Neural cell (in vitro differentiated cells): ENCODE data around the gene EXOC3L1. TPM values are rescaled to one million over a fixed set of nuclear protein-coding genes. Genes with fewer than 3 reads are reported as not detected.

ENCODE experiments used
- H2AFZ ChIP-seq: fragments of 200-600, 300-800 bp; sonication (generic), shearing (Covaris generic); 2 replicates; pipeline ENCODE4 v1.6.0; 2014; ENCODE audit warnings: low read depth, mild to moderate bottlenecking, antibody characterized with exemption, low read length, moderate library complexity
- H3F3A ChIP-seq: fragments of 200-600 bp; shearing (Covaris generic); 2 replicates; pipeline ENCODE4 v1.6.1; 2016; ENCODE audit warnings: mild to moderate bottlenecking, moderate library complexity, mixed read lengths, antibody characterized with exemption, low read length; ENCODE audit not compliant: insufficient read depth, poor library complexity, severe bottlenecking
- H3K27ac ChIP-seq: fragments of 200-600, 300-800 bp; sonication (generic), shearing (Covaris generic); 2 replicates; pipeline ENCODE4 v1.5.1; 2014; ENCODE audit warnings: mild to moderate bottlenecking, low read length, moderate library complexity
- H3K27me3 ChIP-seq: fragments of 300-800, 200-600 bp; sonication (generic), shearing (Covaris generic); 2 replicates; pipeline ENCODE4 v1.6.0; 2014; ENCODE audit warnings: mild to moderate bottlenecking, low read depth, low read length, moderate library complexity; ENCODE audit not compliant: insufficient read depth
- H3K36me3 ChIP-seq: fragments of 300-800, 200-600 bp; sonication (generic), shearing (Covaris generic); 2 replicates; pipeline ENCODE4 v1.5.1; 2014; ENCODE audit warnings: mild to moderate bottlenecking, antibody characterized with exemption, low read length, moderate library complexity; ENCODE audit not compliant: insufficient read depth
- H3K4me2 ChIP-seq: fragments of 300-800, 200-600 bp; sonication (generic), shearing (Covaris generic); 2 replicates; pipeline ENCODE4 v1.6.0; 2014; ENCODE audit warnings: mild to moderate bottlenecking, low read length
- H3K4me3 ChIP-seq: fragments of 300-800, 200-600 bp; sonication (generic), shearing (Covaris generic); 2 replicates; pipeline ENCODE4 v1.5.1; 2014; ENCODE audit warnings: mild to moderate bottlenecking, low read length, moderate library complexity
- H3K79me2 ChIP-seq: fragments of 200-600 bp; shearing (Covaris generic); replicated peaks from 2 replicates; pipeline ENCODE4 v1.6.0; 2014; ENCODE audit warnings: mild to moderate bottlenecking, low read length, moderate library complexity; ENCODE audit not compliant: insufficient read depth
- H3K9ac ChIP-seq: fragments of 300-800, 200-600 bp; sonication (generic), shearing (Covaris generic); 2 replicates; pipeline ENCODE4 v1.6.1; 2016; ENCODE audit warnings: mild to moderate bottlenecking, low read length, mixed read lengths
- H3K9me2 ChIP-seq: fragments of 200-600 bp; shearing (Covaris generic); 2 replicates; pipeline ENCODE4 v1.6.1; 2016; ENCODE audit warnings: mild to moderate bottlenecking, low read length, mixed read lengths; ENCODE audit not compliant: insufficient read depth
- H3K9me3 ChIP-seq: fragments of 200-600, 300-800 bp; sonication (generic), shearing (Covaris generic); 2 replicates; pipeline ENCODE4 v1.6.1; 2016; ENCODE audit warnings: mild to moderate bottlenecking, mixed run types, low read length, moderate library complexity, mixed read lengths
- H4K20me1 ChIP-seq: fragments of 200-600 bp; shearing (Covaris generic); 2 replicates; pipeline ENCODE4 v1.6.1; 2016; ENCODE audit warnings: mild to moderate bottlenecking, mixed run types; ENCODE audit not compliant: insufficient read depth
- EP300 ChIP-seq: fragments of 450-650 bp; conservative IDR thresholded peaks from 2 replicates; pipeline ENCODE4 v1.6.1; 2014; ENCODE audit warnings: antibody characterized with exemption, mild to moderate bottlenecking, moderate library complexity; ENCODE audit not compliant: poor library complexity, severe bottlenecking
- EZH2 ChIP-seq: fragments of 200-600, 300-800 bp; shearing (Covaris generic), sonication (generic); IDR thresholded peaks from 2 replicates; pipeline ENCODE4 v1.6.1; 2014; ENCODE audit warnings: antibody characterized with exemption, low read length, borderline replicate concordance, mild to moderate bottlenecking; ENCODE audit not compliant: insufficient read depth, poor library complexity, severe bottlenecking
- MXI1 ChIP-seq: fragments of 450-650 bp; conservative IDR thresholded peaks from 2 replicates; pipeline ENCODE4 v1.6.1; 2014; ENCODE audit warnings: antibody characterized with exemption, mild to moderate bottlenecking; ENCODE audit not compliant: poor library complexity, severe bottlenecking
- POLR2AphosphoS5 ChIP-seq: IDR thresholded peaks from 2 replicates; pipeline ENCODE4 v1.6.1; 2012
- RAD21 ChIP-seq: fragments of 450-650 bp; conservative IDR thresholded peaks from 2 replicates; pipeline ENCODE4 v1.6.1; 2014; ENCODE audit warnings: antibody characterized with exemption, mild to moderate bottlenecking, moderate library complexity
- SMC3 ChIP-seq: fragments of 450-650 bp; conservative IDR thresholded peaks from 2 replicates; pipeline ENCODE4 v1.6.1; 2014; ENCODE audit warnings: antibody characterized with exemption, mild to moderate bottlenecking, moderate library complexity; ENCODE audit not compliant: poor library complexity
- TAF1 ChIP-seq: IDR thresholded peaks from 2 replicates; pipeline ENCODE4 v1.6.1; 2012; ENCODE audit warnings: low read depth
- polyA plus RNA-seq: library from polyadenylated mRNA; depleted of rRNA; stranded (reverse); fragments of >200 nt; gene quantifications from 2 replicates; pipeline ENCODE4 v1.2.3, GENCODE V29; 2014
- TF ChIP-seq, protein P1 (sequence below): fragments of 450-650 bp; IDR thresholded peaks from 2 replicates; pipeline ENCODE4 v1.5.1; 2014; ENCODE audit warnings: antibody characterized with exemption, mild to moderate bottlenecking, moderate library complexity; ENCODE audit not compliant: poor library complexity, severe bottlenecking
- TF ChIP-seq, protein P2 (sequence below): IDR thresholded peaks from 2 replicates; pipeline ENCODE4 v1.6.1; 2012; ENCODE audit warnings: borderline replicate concordance

EXOC3L1 gene
- polyA plus RNA-seq, 1 donor from 2014 or later = 0.43 TPM

DNA sequence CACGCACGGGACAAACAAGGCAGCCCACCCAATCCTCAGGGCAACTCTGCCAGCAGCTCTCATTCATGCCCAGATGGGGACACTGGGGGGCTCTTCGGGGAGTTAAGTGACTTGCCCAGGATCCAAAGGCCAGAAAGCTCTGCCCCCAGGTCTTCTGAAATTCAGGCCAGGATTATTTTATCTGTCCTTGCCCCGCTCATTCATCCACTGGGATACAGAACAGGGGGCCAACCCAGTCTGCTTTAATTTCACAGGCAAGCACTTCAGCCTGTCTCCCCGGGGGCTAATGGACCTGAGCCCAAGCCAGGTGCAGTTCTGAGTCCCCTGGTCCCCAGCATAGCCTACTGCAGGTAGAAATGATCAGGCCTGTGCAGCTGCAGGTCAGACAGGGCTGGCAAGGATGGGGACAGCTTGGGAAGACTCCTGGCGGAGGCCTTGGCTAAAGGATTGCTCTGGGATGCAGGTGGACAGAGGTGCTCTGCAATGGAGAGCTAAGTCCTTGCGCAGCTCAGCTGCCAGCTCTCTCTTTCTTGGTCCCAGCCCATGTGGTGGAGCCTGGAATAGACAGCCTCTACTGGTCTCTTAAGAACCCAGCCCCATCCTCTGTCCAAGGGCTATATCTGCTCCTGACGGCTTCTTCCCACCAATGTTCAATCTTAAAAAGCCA is 38.4 kb downstream of the EXOC3L1 start:
- H3K27me3 ChIP-seq = peaks cover 82% of the 10 kb centered on the region
- H3K4me2 ChIP-seq = no peak overlapping the region
- TF ChIP-seq RAD21 = no peak
- TF ChIP-seq, protein P1, sequence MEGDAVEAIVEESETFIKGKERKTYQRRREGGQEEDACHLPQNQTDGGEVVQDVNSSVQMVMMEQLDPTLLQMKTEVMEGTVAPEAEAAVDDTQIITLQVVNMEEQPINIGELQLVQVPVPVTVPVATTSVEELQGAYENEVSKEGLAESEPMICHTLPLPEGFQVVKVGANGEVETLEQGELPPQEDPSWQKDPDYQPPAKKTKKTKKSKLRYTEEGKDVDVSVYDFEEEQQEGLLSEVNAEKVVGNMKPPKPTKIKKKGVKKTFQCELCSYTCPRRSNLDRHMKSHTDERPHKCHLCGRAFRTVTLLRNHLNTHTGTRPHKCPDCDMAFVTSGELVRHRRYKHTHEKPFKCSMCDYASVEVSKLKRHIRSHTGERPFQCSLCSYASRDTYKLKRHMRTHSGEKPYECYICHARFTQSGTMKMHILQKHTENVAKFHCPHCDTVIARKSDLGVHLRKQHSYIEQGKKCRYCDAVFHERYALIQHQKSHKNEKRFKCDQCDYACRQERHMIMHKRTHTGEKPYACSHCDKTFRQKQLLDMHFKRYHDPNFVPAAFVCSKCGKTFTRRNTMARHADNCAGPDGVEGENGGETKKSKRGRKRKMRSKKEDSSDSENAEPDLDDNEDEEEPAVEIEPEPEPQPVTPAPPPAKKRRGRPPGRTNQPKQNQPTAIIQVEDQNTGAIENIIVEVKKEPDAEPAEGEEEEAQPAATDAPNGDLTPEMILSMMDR = no peak
- TF ChIP-seq TAF1 = no peak
- no peak for TF ChIP-seq MXI1
- no peak for TF ChIP-seq SMC3
- TF ChIP-seq EP300 = no peak
- TF ChIP-seq, protein P2, sequence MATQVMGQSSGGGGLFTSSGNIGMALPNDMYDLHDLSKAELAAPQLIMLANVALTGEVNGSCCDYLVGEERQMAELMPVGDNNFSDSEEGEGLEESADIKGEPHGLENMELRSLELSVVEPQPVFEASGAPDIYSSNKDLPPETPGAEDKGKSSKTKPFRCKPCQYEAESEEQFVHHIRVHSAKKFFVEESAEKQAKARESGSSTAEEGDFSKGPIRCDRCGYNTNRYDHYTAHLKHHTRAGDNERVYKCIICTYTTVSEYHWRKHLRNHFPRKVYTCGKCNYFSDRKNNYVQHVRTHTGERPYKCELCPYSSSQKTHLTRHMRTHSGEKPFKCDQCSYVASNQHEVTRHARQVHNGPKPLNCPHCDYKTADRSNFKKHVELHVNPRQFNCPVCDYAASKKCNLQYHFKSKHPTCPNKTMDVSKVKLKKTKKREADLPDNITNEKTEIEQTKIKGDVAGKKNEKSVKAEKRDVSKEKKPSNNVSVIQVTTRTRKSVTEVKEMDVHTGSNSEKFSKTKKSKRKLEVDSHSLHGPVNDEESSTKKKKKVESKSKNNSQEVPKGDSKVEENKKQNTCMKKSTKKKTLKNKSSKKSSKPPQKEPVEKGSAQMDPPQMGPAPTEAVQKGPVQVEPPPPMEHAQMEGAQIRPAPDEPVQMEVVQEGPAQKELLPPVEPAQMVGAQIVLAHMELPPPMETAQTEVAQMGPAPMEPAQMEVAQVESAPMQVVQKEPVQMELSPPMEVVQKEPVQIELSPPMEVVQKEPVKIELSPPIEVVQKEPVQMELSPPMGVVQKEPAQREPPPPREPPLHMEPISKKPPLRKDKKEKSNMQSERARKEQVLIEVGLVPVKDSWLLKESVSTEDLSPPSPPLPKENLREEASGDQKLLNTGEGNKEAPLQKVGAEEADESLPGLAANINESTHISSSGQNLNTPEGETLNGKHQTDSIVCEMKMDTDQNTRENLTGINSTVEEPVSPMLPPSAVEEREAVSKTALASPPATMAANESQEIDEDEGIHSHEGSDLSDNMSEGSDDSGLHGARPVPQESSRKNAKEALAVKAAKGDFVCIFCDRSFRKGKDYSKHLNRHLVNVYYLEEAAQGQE = no peak
- no peak for TF ChIP-seq EZH2
- no peak for TF ChIP-seq POLR2AphosphoS5
- H3K4me3 ChIP-seq = no peak overlapping the region
- peaks cover 4% of the 10 kb centered on the region for H3K36me3 ChIP-seq
- no peak overlapping the region for H2AFZ ChIP-seq
- H3K9me2 ChIP-seq = no peaks in the 10 kb centered on the region
- no peak overlapping the region for H3K27ac ChIP-seq
- no peak overlapping the region for H3K9ac ChIP-seq
- H3K9me3 ChIP-seq = peaks cover 3% of the 10 kb centered on the region
- no peaks in the 10 kb centered on the region for H3F3A ChIP-seq
- no peaks in the 10 kb centered on the region for H4K20me1 ChIP-seq
- H3K79me2 ChIP-seq = no peaks in the 10 kb centered on the region

DNA sequence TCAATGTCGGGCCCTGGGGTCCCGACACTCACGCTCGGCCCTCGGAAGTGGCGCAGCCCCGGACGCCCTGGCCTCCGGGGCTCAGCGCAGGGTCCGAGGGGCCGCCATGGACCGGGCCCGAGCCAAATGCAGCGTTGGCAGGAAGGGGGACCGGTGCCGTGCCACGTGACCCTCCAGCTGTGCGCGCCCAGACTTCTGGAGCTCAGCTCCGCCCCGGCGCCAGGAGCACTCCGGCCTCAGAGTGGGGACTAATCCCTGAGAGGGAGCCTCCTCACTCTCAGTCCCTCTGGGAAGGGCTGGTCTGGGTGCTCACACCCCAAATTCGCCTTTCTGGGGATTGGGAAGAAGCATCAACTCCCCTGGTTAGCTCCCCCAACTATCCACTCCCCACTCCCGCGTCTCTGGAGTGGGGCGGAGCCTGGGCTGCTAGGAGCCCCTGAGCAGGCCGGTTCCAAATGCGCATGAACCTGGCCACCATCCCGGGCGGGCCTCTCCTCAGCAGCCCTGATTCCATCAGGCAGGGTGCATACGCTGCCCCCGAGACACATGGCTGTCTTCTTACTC is 39.0 kb downstream of the EXOC3L1 start, which contains the start of gene B3GNT9:
Gene B3GNT9, minus strand, starts transcription at position 166 of the 564 bp plus-strand sequence. CDS start 513 bp downstream, outside the sequence.
- Histone ChIP-seq H3K4me3 (peak within 1 kb of the TSS; percentile 43), H3K36me3 (peaks cover 4% of the 10 kb centered on the region), H3K9me3 (peaks cover 3% of the 10 kb centered on the region), H3K27me3 (peaks cover 76% of the 10 kb centered on the region), H3K9me2 (no peaks in the 10 kb centered on the region), H2AFZ (no peak within 1 kb of the TSS), H4K20me1 (no peaks in the 10 kb centered on the region), H3K9ac (no peak within 1 kb of the TSS), H3F3A (no peaks in the 10 kb centered on the region), H3K4me2 (no peak within 1 kb of the TSS), H3K27ac (no peak within 1 kb of the TSS), H3K79me2 (no peaks in the 10 kb centered on the region)
- TF ChIP-seq EZH2 (peak; percentile 81), MXI1 (no peak)
